ENCODE measurements around the gene WNT10A. TPM values are rescaled to one million over a fixed set of nuclear protein-coding genes. Genes with fewer than 3 reads are reported as not detected.

The WNT10A gene
- total RNA-seq, 4 donors from 2014 or later: 0.15 to 0.97 TPM; not detected in 2

DNA sequence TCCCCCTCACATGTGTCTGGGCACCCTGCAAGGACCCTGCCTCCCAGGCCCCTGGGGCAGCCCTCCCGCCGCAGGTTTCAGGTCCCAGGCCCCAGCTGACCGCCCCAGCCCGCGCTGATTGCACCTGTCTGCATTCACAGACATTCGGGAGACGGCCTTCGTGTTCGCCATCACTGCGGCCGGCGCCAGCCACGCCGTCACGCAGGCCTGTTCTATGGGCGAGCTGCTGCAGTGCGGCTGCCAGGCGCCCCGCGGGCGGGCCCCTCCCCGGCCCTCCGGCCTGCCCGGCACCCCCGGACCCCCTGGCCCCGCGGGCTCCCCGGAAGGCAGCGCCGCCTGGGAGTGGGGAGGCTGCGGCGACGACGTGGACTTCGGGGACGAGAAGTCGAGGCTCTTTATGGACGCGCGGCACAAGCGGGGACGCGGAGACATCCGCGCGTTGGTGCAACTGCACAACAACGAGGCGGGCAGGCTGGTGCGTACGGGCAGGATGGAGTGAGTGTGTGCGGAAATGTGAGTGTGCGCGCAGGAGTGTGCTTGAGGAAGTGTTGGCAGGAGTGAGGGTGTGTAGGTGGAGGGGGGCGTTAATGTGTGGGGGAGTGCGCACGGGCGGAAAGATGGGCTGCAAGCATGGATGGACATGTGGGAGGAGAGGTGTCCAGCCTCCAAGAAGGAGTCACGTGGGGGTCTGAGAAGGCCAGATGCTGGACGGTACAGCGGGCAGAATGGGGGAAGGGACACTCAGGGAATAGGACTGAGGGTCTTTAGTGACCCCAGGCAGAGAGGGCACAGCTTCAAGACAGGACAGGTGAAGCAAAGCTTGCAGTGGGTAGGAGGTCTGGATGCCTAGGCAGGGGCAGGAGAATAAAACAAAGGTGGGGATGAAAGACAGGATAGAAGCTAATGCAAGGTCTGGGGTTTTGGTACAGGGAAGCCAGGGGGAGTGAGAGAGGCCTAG lies 9.0 kb upstream of the WNT10A start:
- no peak for DNase-seq
- no peak overlapping the region for H3K4me3 ChIP-seq
- intact Hi-C loops (cut with DNase I; ENCODE audit: low total_unique reads): no loop called here
- H3K36me3 ChIP-seq: no peaks in the 10 kb centered on the region
- no peak overlapping the region for H3K27ac ChIP-seq
- peaks cover 0 to 7% of the 10 kb centered on the region in 2 donors for H3K4me1 ChIP-seq
- H3K27me3 ChIP-seq: peaks cover 0 to 18% of the 10 kb centered on the region in 2 donors
- H3K9me3 ChIP-seq: no peaks in the 10 kb centered on the region
- TF ChIP-seq POLR2A (IDR thresholded peaks at IDR 0.05): no peak
- TF ChIP-seq, protein P1, sequence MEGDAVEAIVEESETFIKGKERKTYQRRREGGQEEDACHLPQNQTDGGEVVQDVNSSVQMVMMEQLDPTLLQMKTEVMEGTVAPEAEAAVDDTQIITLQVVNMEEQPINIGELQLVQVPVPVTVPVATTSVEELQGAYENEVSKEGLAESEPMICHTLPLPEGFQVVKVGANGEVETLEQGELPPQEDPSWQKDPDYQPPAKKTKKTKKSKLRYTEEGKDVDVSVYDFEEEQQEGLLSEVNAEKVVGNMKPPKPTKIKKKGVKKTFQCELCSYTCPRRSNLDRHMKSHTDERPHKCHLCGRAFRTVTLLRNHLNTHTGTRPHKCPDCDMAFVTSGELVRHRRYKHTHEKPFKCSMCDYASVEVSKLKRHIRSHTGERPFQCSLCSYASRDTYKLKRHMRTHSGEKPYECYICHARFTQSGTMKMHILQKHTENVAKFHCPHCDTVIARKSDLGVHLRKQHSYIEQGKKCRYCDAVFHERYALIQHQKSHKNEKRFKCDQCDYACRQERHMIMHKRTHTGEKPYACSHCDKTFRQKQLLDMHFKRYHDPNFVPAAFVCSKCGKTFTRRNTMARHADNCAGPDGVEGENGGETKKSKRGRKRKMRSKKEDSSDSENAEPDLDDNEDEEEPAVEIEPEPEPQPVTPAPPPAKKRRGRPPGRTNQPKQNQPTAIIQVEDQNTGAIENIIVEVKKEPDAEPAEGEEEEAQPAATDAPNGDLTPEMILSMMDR (IDR thresholded peaks at IDR 0.05): no peak

DNA sequence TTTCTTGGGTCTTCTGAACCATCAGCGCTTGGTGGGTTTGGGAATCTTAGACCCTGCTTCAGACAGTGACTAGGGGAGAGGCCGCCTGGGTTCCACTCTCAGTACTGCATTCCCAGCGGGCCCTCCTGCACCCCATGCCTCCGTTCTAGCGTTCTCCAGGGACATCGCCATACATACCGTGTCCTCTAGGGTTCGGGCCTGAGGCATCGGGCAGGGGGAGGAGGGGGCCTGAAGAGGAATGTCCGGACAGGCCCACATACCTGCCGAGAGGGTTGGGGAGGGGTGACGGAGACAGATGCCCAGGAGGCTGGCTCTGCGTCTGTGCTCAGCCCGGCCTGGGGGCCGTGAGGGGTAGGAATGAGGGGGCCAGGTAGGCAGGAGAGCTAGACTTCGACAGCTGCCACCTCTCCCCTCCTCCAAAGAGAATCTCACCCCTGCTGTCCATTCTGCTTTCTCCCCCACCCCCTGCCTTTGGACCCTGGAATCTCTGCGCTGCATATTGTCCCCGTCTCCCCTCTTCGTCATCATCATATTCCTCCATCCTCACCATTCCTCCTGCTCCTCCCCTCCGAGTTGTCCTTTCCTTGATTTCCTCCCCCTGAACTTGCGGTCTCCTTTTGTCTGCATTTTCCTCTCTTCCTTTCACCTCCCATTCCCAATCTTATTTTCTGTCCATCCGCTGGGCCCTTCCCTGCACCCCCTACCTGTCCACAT lies 7.8 kb upstream of the WNT10A start:
- Histone ChIP-seq H3K36me3 (no peaks in the 10 kb centered on the region), H3K9me3 (no peaks in the 10 kb centered on the region), H3K27me3 (peaks cover 0 to 18% of the 10 kb centered on the region in 2 donors), H3K4me1 (peaks cover 0 to 7% of the 10 kb centered on the region in 2 donors), H3K4me3 (no peak overlapping the region), H3K27ac (no peak overlapping the region)
- no peak for DNase-seq
- intact Hi-C loops (cut with DNase I; ENCODE audit: low total_unique reads): no loop called here
- TF ChIP-seq, protein P1 (IDR thresholded peaks at IDR 0.05): no peak
- no peak for TF ChIP-seq POLR2A (IDR thresholded peaks at IDR 0.05)

DNA sequence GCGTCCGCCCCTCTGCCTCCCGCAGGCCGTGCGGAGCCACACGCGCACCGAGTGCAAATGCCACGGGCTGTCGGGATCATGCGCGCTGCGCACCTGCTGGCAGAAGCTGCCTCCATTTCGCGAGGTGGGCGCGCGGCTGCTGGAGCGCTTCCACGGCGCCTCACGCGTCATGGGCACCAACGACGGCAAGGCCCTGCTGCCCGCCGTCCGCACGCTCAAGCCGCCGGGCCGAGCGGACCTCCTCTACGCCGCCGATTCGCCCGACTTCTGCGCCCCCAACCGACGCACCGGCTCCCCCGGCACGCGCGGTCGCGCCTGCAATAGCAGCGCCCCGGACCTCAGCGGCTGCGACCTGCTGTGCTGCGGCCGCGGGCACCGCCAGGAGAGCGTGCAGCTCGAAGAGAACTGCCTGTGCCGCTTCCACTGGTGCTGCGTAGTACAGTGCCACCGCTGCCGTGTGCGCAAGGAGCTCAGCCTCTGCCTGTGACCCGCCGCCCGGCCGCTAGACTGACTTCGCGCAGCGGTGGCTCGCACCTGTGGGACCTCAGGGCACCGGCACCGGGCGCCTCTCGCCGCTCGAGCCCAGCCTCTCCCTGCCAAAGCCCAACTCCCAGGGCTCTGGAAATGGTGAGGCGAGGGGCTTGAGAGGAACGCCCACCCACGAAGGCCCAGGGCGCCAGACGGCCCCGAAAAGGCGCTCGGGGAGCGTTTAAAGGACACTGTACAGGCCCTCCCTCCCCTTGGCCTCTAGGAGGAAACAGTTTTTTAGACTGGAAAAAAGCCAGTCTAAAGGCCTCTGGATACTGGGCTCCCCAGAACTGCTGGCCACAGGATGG lies 7.1 kb upstream of the WNT10A start:
- peaks cover 0 to 22% of the 10 kb centered on the region in 2 donors for H3K27me3 ChIP-seq

DNA sequence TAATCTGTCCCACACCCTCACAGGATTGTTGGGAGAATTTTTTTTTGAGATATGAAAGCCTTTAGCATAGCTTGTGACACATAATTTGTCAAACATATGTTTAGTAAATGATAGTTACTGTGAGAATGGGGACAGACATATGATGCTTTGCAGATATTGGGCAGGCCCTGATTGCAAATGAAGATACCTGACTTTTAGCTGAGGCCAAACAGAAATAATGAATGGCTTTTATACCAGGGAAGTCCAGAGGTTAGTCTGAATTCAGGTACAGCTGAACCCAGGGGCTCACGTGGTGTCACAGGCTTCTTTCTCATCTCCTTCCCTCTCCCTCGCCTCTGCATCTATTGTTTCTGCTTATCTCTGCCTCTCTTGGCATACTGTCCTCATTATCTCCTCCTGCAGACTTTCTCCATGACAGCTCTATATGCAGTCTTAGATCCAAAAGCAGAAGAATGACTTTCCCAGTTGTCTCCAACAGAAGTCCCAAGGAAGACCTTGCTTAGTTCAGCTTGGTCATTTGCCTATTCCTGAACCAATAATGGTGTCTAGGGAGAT lies 4.9 kb upstream of the WNT10A start:
- H3K9me3 ChIP-seq: no peaks in the 10 kb centered on the region
- H3K4me1 ChIP-seq: peaks cover 0 to 7% of the 10 kb centered on the region in 2 donors
- H3K27ac ChIP-seq: no peak overlapping the region
- TF ChIP-seq POLR2A (IDR thresholded peaks at IDR 0.05): no peak
- no peaks in the 10 kb centered on the region for H3K36me3 ChIP-seq
- intact Hi-C loops (cut with DNase I; ENCODE audit: low total_unique reads): no loop called here
- peaks cover 9 to 37% of the 10 kb centered on the region in 2 donors for H3K27me3 ChIP-seq
- no peak overlapping the region for H3K4me3 ChIP-seq
- DNase-seq: no peak

More for the DNA sequence above, 7.1 kb upstream of the WNT10A start:
- DNase-seq: no peak
- Histone ChIP-seq H3K36me3 (no peaks in the 10 kb centered on the region), H3K4me1 (peaks cover 0 to 7% of the 10 kb centered on the region in 2 donors), H3K4me3 (no peak overlapping the region), H3K27ac (no peak overlapping the region), H3K9me3 (no peaks in the 10 kb centered on the region)
- intact Hi-C loops (cut with DNase I; ENCODE audit: low total_unique reads): no loop called here
- TF ChIP-seq, protein P1 (IDR thresholded peaks at IDR 0.05): no peak
- TF ChIP-seq POLR2A (IDR thresholded peaks at IDR 0.05): no peak
